Osteocyte (in vitro differentiated cells): ENCODE results near the gene CBLN3. TPM values are rescaled to one million over a fixed set of nuclear protein-coding genes. Genes with fewer than 3 reads are reported as not detected.

Experiments
- DNase-seq: peaks from one replicate; pipeline ENCODE4 v3.0.0; 2021; ENCODE audit warnings: mixed read lengths; ENCODE audit not compliant: unreplicated experiment; ENCODE audit errors: extremely low spot score
- H3K27ac Mint-ChIP-seq: one replicate; pipeline ENCODE4 v1.8.0; 2021; ENCODE audit warnings: mild to moderate bottlenecking, mixed read lengths; ENCODE audit not compliant: unreplicated experiment
- H3K27me3 Mint-ChIP-seq: one replicate; pipeline ENCODE4 v1.8.0; 2021; ENCODE audit warnings: mixed read lengths; ENCODE audit not compliant: unreplicated experiment
- H3K36me3 Mint-ChIP-seq: one replicate; pipeline ENCODE4 v1.8.0; 2021; ENCODE audit warnings: mixed read lengths; ENCODE audit not compliant: unreplicated experiment
- H3K4me1 Mint-ChIP-seq: one replicate; pipeline ENCODE4 v1.8.0; 2021; ENCODE audit warnings: mixed read lengths; ENCODE audit not compliant: unreplicated experiment
- H3K4me3 Mint-ChIP-seq: one replicate; pipeline ENCODE4 v1.8.0; 2021; ENCODE audit warnings: mild to moderate bottlenecking, moderate library complexity, mixed read lengths; ENCODE audit not compliant: unreplicated experiment
- H3K9me3 Mint-ChIP-seq: one replicate; pipeline ENCODE4 v1.8.0; 2021; ENCODE audit warnings: mixed read lengths; ENCODE audit not compliant: unreplicated experiment
- total RNA-seq: library from RNA; stranded (reverse); gene quantifications from 2 replicates; pipeline ENCODE4 v1.2.1, GENCODE V29; 2021
- TF ChIP-seq, protein P1 (sequence below): fragments of 200-600 bp; sonication (generic); IDR thresholded peaks from 2 replicates; pipeline ENCODE4 v1.5.0; 2021; ENCODE audit warnings: antibody characterized with exemption, mild to moderate bottlenecking, moderate library complexity

CBLN3 gene
- total RNA-seq, 1 donor from 2014 or later = 5.5 TPM

DNA sequence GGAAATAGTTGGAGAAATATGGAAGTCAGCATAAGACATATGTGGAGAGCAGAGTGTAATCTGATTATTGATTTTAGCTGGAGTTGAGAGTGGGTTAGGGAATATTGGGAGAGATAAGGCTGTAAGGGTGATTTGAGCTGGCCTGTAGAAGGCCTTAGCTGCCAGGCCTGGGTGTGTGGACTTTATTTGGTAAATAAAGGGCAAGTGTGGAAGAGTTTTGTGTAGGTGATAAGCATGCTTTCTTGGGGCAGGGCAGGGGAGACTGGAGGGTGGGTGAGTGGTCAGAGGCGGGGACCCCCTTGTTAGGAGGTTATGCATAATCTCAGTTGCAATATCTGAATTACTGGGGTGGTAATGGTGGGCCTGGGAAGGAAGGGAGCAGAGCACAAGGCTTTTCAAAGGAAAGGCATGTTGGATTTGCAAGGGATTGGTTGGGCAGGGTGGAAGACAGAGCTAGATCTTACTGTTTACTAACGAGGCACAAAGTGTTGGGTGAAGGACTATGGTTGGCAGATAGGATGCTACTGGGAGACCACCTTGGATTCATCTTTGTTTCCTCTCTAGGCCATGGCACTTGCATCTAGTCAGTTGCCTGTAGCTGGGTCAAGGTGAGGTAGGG lies 5.8 kb upstream of the CBLN3 start:
- Mint-ChIP-seq H3K27ac (peak overlapping the region; percentile 74), H3K27me3 (no peaks in the 10 kb centered on the region), H3K36me3 (peaks cover 40% of the 10 kb centered on the region), H3K4me3 (no peak overlapping the region), H3K9me3 (no peaks in the 10 kb centered on the region), H3K4me1 (peaks cover 37% of the 10 kb centered on the region)
- DNase-seq = no peak
- TF ChIP-seq, protein P1, sequence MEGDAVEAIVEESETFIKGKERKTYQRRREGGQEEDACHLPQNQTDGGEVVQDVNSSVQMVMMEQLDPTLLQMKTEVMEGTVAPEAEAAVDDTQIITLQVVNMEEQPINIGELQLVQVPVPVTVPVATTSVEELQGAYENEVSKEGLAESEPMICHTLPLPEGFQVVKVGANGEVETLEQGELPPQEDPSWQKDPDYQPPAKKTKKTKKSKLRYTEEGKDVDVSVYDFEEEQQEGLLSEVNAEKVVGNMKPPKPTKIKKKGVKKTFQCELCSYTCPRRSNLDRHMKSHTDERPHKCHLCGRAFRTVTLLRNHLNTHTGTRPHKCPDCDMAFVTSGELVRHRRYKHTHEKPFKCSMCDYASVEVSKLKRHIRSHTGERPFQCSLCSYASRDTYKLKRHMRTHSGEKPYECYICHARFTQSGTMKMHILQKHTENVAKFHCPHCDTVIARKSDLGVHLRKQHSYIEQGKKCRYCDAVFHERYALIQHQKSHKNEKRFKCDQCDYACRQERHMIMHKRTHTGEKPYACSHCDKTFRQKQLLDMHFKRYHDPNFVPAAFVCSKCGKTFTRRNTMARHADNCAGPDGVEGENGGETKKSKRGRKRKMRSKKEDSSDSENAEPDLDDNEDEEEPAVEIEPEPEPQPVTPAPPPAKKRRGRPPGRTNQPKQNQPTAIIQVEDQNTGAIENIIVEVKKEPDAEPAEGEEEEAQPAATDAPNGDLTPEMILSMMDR = no peak

DNA sequence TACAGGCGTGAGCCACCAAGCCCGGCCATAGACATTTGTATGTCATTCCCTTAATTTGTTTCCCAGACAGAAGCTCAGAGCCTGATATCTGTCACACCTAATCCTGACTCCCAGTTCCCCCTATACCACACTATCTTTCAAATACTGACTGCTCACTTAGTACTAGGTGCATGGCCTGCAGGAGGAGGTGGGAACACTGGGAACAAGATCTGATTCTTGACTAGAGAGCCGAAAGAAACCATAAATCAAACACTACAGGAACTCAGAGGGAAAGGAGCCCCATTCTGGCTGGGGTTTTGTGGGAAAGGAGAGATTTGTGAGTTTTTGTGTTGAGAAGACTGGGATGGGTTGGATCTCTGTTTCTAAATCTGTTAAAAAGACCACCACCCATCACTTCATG lies 5.2 kb upstream of the CBLN3 start:
- Mint-ChIP-seq H3K9me3 (no peaks in the 10 kb centered on the region), H3K4me3 (no peak overlapping the region), H3K27ac (peak overlapping the region; percentile 74), H3K27me3 (no peaks in the 10 kb centered on the region), H3K36me3 (peaks cover 39% of the 10 kb centered on the region), H3K4me1 (peaks cover 37% of the 10 kb centered on the region)
- TF ChIP-seq, protein P1 = no peak
- DNase-seq = no peak

DNA sequence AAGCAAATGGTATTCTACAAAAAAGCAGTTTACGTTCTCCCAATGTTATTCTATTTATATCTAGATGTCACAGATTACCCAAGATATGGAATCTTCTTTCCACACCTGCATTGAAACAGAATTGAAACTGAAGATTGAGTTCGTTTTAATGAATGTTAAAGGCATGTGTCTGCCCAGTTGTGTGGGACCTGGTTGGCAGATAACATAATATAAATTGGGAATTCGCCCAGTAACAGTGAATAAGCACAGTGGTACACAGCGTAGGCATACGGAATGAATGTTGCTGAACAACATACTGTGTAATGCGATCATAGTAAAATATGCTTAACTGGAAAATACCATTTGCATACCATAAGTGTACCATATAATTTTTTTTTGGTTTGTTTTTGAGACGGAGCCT lies 4.6 kb upstream of the CBLN3 start:
- Mint-ChIP-seq H3K4me3 (no peak overlapping the region), H3K27ac (no peak overlapping the region), H3K4me1 (peaks cover 44% of the 10 kb centered on the region), H3K9me3 (no peaks in the 10 kb centered on the region), H3K36me3 (peaks cover 32% of the 10 kb centered on the region), H3K27me3 (no peaks in the 10 kb centered on the region)
- DNase-seq = no peak
- TF ChIP-seq, protein P1 = no peak

DNA sequence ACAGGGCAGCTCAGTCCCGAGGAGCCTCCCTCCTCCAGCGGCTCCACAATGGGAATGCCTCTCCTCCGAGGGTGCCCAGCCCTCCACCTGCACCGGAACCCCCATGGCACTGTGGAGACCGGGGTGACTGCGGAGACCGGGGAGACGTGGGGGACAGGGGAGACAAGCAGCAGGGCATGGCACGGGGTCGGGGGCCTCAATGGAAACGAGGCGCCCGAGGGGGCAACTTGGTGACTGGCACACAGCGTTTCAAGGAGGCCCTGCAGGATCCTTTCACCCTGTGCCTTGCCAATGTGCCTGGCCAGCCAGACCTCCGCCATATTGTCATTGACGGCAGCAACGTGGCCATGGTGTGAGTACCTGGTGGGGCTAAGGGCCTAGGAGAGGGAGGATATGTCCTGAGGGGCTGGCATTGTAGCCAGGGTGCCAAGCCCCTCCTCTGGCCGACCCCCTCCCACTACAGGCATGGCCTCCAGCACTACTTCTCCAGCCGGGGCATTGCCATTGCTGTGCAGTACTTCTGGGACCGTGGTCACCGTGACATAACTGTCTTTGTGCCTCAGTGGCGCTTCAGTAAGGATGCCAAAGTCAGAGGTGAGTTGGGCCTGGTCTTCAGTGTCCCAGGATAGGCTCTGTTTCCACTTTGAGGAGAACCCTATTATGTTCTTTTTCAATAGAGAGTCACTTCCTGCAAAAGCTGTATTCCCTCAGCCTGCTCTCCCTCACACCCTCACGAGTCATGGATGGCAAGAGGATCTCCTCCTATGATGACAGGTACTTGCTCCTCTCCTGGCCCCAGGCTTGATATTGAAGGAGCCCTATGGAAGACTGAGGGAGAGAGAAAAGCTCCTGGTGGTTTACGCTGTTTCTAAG lies 3.0 kb upstream of the CBLN3 start:
- Mint-ChIP-seq H3K9me3 (no peaks in the 10 kb centered on the region), H3K4me3 (peak overlapping the region; percentile 83), H3K36me3 (peaks cover 18% of the 10 kb centered on the region), H3K27me3 (no peaks in the 10 kb centered on the region), H3K4me1 (peaks cover 47% of the 10 kb centered on the region), H3K27ac (no peak overlapping the region)
- TF ChIP-seq, protein P1 = no peak
- DNase-seq = no peak

DNA sequence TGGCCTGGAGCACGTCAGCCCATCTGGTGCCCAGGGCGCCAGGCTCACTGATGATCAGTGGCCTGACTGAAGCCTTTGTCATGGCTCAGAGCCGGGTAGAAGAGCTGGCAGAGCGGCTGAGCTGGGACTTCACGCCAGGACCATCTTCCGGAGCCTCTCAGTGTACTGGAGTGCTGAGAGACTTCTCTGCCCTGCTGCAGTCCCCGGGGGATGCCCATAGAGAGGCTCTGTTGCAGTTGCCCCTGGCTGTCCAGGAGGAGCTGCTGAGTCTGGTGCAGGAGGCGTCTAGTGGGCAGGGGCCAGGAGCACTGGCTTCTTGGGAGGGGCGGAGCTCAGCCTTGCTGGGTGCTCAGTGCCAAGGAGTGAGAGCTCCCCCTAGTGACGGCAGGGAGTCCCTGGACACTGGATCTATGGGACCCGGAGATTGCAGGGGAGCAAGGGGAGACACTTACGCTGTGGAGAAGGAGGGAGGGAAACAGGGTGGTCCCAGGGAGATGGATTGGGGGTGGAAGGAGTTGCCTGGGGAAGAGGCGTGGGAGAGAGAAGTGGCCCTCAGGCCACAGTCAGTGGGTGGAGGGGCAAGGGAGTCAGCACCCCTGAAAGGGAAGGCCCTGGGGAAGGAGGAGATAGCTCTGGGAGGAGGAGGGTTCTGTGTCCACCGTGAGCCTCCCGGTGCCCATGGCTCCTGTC lies 2.2 kb upstream of the CBLN3 start:
- TF ChIP-seq, protein P1 = peak; percentile 96
- Mint-ChIP-seq H3K4me1 (peaks cover 44% of the 10 kb centered on the region), H3K27ac (peak overlapping the region; percentile 95), H3K4me3 (peak overlapping the region; percentile 83), H3K36me3 (peaks cover 15% of the 10 kb centered on the region), H3K27me3 (no peaks in the 10 kb centered on the region), H3K9me3 (no peaks in the 10 kb centered on the region)
- peak; percentile 97 for DNase-seq
